Nephron (organoid): ENCODE measurements around the gene PHLDA2.

Source experiments
- H3K27ac Mint-ChIP-seq, 3 experiments: 2 replicates each; pipeline ENCODE4 v1.8.0; 2020; ENCODE audit warnings: mixed read lengths in 3 of 3, mild to moderate bottlenecking in 2 of 3, moderate library complexity in 1 of 3
- H3K27me3 Mint-ChIP-seq: 2 replicates; pipeline ENCODE4 v1.8.0; 2021; ENCODE audit warnings: low read depth, mild to moderate bottlenecking, moderate library complexity, mixed read lengths
- H3K36me3 Mint-ChIP-seq: 2 replicates; pipeline ENCODE4 v1.8.0; 2020; ENCODE audit warnings: low read depth, mixed read lengths
- H3K4me1 Mint-ChIP-seq: 2 replicates; pipeline ENCODE4 v1.8.0; 2020; ENCODE audit warnings: mixed read lengths
- H3K4me3 Mint-ChIP-seq, 3 experiments: 2 replicates each; pipeline ENCODE4 v1.8.0; 2020; ENCODE audit warnings: mild to moderate bottlenecking in 3 of 3, mixed read lengths in 3 of 3, moderate library complexity in 2 of 3
- H3K9me3 Mint-ChIP-seq: 2 replicates; pipeline ENCODE4 v1.8.0; 2020; ENCODE audit warnings: mixed read lengths
- TF ChIP-seq, protein P1 (sequence below), 3 experiments: fragments of 200-600 bp; sonication (generic); IDR thresholded peaks; one replicate each; pipeline ENCODE4 v1.5.0; 2021; ENCODE audit warnings: antibody characterized with exemption in 3 of 3; ENCODE audit not compliant: unreplicated experiment in 3 of 3

Gene PHLDA2

GRCh38 chr11:2950825-2951224, 21.6 kb upstream of the PHLDA2 start:
- H3K4me3 Mint-ChIP-seq, result no peak overlapping the region
- no peaks in the 10 kb centered on the region for H3K27me3 Mint-ChIP-seq
- H3K27ac Mint-ChIP-seq, result no peak overlapping the region
- H3K36me3 Mint-ChIP-seq, result peaks cover 84% of the 10 kb centered on the region
- peaks cover 20% of the 10 kb centered on the region for H3K4me1 Mint-ChIP-seq
- TF ChIP-seq, protein P1, sequence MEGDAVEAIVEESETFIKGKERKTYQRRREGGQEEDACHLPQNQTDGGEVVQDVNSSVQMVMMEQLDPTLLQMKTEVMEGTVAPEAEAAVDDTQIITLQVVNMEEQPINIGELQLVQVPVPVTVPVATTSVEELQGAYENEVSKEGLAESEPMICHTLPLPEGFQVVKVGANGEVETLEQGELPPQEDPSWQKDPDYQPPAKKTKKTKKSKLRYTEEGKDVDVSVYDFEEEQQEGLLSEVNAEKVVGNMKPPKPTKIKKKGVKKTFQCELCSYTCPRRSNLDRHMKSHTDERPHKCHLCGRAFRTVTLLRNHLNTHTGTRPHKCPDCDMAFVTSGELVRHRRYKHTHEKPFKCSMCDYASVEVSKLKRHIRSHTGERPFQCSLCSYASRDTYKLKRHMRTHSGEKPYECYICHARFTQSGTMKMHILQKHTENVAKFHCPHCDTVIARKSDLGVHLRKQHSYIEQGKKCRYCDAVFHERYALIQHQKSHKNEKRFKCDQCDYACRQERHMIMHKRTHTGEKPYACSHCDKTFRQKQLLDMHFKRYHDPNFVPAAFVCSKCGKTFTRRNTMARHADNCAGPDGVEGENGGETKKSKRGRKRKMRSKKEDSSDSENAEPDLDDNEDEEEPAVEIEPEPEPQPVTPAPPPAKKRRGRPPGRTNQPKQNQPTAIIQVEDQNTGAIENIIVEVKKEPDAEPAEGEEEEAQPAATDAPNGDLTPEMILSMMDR (IDR thresholded peaks at IDR 0.05; ENCODE audit: unreplicated experiment in 3 of 3), result no peak
- no peaks in the 10 kb centered on the region for H3K9me3 Mint-ChIP-seq

DNA sequence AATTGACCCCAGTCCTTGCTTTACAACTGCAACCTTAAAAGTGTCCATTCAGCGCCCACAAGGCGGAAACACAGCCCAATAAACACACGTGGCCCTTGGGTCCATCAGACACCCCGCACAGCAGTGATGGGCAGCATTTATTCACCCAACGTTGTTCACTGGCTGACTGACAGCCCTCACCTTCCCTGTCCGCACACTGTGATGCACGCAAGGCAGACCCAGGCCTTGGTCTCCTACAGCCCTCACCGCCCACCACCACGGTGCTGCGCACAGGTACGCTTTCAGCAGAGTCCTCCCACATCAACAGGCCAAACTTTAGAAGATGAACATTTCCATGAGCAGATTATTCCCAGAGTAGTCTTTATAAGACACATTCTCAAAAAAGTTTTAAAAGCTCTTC, 20.7 kb upstream of the PHLDA2 start:
- Mint-ChIP-seq H3K4me3 (no peak overlapping the region), H3K27ac (peak overlapping the region in 1 of 3 experiments; percentile 7)

GRCh38 chr11:2947744-2948143, 18.5 kb upstream of the PHLDA2 start:
- Mint-ChIP-seq H3K27ac (no peak overlapping the region), H3K36me3 (peaks cover 67% of the 10 kb centered on the region), H3K27me3 (no peaks in the 10 kb centered on the region), H3K4me1 (peaks cover 30% of the 10 kb centered on the region), H3K9me3 (no peaks in the 10 kb centered on the region), H3K4me3 (no peak overlapping the region)
- TF ChIP-seq, protein P1 (IDR thresholded peaks at IDR 0.05; ENCODE audit: unreplicated experiment in 3 of 3), result no peak

More for the DNA sequence above, 20.7 kb upstream of the PHLDA2 start:
- Mint-ChIP-seq H3K4me1 (peaks cover 27% of the 10 kb centered on the region), H3K27me3 (no peaks in the 10 kb centered on the region), H3K9me3 (no peaks in the 10 kb centered on the region), H3K36me3 (peaks cover 85% of the 10 kb centered on the region)
- TF ChIP-seq, protein P1 (IDR thresholded peaks at IDR 0.05; ENCODE audit: unreplicated experiment in 3 of 3), result no peak

GRCh38 chr11:2945757-2946287, 16.6 kb upstream of the PHLDA2 start:
- Mint-ChIP-seq H3K36me3 (peaks cover 50% of the 10 kb centered on the region), H3K4me1 (peaks cover 30% of the 10 kb centered on the region), H3K27me3 (no peaks in the 10 kb centered on the region), H3K27ac (peak overlapping the region; percentile 49 to 80 (median 58)), H3K9me3 (no peaks in the 10 kb centered on the region), H3K4me3 (peak overlapping the region in 2 of 3 experiments; percentile 13 to 61)
- TF ChIP-seq, protein P1 (IDR thresholded peaks at IDR 0.05; ENCODE audit: unreplicated experiment in 3 of 3), result no peak

DNA sequence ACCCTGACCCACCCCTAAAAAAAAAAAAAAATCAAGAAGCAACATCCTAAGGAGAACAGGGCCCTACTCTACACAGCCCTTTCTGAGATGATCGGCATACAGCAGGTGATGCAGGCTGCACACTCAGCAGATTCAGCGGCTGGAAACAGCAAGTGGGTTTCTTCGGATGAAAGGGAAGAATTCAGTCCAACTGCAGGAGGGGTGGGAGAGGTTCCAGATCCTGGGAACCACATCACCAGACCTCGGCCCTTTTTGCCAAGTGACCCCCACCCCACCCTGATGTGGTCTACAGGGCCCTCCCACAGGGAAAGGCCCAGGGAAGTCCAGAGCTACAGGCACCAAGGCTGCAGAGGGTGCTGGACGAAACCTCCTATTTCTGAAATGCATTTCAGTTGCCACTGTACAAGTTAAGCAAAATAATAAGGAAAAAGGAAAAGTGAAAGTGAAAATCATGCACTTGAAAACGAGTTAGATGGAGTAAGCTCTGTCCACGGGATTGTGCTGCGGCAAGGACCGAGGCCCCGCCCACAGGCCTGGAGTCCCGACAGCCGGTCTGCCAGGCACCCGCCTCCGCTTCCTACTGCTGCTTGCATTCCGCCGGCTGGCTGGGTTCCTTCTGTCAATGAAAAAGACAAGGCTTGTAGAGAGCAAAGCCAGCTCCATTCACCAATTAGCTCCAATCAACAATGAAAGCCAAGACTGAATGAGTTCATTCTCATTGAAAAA, 16.0 kb upstream of the PHLDA2 start:
- TF ChIP-seq, protein P1 (IDR thresholded peaks at IDR 0.05; ENCODE audit: unreplicated experiment in 3 of 3), result no peak
- H3K36me3 Mint-ChIP-seq, result peaks cover 46% of the 10 kb centered on the region
- H3K9me3 Mint-ChIP-seq, result no peaks in the 10 kb centered on the region
- H3K4me1 Mint-ChIP-seq, result peaks cover 30% of the 10 kb centered on the region
- no peaks in the 10 kb centered on the region for H3K27me3 Mint-ChIP-seq
- peak overlapping the region in 2 of 3 experiments; percentile 13 to 61 for H3K4me3 Mint-ChIP-seq
- H3K27ac Mint-ChIP-seq, result peak overlapping the region; percentile 49 to 80 (median 58)
